GM21447 (cell line): Measurements from ENCODE around the gene PAX2.

Source experiments
- ATAC-seq: cut with Tn5 transposase; IDR thresholded peaks from one replicate; pipeline ENCODE4 v1.9.1; 2021; ENCODE audit not compliant: unreplicated experiment

PAX2 gene

DNA sequence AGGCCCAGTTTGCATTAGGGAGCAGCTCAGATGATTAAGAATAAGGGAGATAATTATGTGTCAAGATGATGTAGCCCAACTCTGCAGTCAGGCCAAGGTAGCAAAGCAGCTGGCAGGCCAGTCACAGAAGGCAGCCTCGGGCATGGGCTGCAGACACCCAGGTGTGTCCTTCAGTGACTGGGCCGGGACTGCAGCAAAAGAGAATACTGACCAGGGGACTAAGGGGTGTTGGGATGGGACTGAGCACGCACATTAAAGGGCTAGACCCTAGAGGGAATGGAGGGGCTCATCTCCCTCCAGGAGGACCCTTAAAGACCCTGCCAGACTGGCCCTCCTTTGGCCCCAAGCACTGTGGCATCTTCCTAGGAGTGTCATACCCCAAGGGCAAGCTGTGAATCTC is 38.7 kb downstream of the PAX2 start:
- ATAC-seq = no peak

DNA sequence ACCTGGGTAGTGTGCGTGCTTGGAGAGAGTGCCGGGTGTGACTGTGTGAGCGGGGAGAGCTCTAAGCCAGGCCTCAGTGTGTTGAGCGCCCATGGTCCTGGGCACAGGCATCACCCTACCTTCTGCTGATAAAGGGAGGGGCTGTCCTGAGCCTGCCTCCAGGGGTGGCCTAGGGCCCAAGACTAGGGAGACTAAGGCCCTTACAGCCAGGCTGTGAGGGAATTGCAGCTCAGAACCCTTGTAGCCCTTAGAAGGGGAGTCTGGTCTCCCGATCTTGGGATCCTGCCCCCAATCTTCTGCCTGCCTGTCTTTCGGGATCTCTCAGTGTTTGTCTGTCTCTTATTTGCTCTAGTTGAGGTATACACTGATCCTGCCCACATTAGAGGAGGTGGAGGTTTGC is 41.2 kb downstream of the PAX2 start:
- ATAC-seq = no peak

DNA sequence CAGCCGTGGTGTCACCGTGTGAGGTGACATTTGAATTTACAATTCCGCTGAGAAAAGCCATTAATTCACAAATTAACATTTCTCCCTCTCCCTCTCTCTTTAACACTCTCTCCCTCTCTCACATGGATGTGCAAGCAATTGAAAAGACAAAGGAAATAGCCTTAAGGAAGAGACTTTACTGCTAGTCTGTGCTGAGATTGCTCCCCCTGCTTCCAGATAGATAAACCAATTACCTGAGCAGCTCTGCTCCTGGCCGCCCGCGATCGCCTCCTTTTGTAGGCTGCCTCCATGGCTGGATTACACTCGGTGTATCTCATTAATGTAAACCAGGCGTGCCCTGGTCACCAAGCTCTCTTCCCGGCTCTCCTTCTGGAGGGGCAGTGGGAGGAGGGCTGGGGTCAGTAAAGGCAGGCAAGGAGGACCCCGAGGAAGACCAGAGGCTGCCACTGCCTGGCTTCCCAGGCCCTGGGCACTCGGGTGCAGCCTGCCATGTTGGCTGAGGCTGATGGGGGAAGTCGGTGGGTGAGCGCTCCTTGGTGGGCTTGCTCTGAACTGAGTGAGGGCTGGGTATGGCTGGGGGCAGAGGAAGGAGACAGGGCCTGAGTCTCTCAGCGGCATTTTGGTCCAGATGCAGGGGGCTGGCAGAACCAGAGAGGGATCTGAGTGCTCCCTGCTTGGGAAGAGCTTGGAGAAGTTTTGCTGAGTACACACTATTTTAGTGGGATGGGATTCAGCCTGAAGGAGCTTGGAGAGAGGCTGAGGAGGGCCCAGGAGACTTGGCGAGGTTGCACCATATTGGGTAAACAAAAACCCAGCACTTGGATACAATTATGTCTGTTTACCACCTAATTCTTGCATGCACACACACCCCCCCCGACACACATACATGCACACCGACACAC is 42.9 kb downstream of the PAX2 start:
- ATAC-seq = no peak

DNA sequence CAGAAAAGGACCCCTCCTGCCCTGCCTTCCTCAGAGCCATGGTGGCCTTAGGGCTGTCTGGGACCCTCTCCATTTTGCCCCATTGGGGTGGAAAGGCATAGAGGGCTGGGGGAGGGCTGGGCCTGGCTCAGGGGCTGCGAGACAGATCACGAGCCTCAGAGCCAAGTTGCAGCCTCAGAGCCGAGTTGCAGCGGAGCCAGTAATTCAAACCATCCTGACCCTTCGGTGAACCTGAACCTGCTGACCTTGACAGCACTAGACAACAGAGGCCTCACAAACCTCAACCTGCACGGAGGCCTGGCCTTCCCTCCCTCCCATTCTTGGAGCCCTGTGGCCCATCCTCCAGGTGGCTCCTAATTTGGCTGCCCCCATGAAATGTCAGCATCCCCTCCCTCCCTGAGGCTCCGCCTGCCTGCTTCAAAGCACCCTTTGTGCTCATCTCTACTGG is 45.4 kb downstream of the PAX2 start:
- no peak for ATAC-seq

DNA sequence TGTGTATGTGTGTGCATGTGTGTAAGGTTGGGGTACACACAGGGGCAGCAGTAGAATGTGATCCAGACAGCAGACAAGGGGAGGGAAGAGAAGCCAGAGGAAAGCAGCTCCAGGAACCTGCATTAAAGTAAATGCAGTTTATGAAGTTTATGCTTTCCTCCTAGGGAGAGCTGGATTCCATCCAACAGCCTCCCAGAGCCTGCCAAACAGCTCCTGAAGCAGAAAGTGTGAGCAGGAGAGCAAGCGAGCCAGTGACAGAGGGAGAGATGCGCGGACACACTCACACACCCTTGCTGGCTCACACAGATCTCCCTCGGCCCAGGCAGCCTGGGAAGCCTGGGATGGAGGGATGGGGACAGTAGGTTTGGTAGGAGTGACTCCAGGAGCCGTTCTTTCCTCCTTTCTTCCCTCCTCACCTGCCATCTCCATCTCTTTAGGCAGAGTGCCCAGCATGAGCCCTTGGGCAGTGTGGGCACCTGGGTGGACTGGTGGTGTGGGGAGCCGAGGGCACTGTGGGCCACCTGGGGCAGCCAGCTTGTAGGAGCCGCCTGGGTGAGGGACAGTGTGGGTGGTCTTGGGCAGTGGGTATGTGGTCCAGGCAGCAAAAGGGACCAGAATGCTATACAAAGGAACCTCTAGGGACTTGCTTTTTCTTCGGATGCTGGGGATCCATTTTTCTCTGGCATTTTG is 46.1 kb downstream of the PAX2 start:
- ATAC-seq = no peak

DNA sequence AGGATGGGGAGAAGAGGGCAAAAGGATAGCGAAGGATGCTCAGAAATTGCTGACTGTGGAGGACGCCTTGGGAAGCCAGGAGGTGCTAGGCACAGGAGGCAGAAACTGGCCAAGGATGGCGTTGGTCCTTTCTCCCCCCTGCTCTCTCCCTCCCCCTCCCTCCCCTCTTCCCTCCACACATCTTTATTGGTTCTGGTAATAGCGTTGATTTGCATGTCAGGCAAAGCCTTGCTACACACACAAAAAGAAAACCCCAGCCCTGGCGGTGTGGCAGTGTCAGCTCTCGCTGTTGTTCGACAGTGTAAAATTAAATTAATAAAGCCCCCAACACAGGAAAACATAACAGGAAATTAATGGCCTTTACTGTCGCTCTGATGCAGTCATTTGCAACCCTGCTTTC is 47.2 kb downstream of the PAX2 start:
- no peak for ATAC-seq

DNA sequence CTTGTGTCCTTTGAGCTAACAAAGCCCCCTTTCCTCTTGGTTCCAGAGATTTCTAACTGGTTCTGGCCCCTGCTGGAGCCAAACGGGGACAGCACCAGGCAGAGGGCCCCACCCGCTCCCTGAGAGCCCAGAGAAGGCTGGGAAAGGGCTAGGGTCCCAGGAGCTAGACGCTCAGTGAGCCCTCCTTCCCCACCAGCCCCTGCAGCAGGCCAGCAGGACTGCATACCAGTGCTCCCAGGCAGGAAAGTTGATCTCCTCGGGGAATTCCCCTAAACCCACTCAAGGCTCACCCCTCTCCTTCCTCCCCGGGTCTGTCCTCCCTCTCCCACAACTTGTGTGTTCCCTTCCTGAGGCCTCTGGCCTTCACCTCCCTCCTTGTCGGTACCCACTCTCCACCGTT is 47.7 kb downstream of the PAX2 start:
- no peak for ATAC-seq

DNA sequence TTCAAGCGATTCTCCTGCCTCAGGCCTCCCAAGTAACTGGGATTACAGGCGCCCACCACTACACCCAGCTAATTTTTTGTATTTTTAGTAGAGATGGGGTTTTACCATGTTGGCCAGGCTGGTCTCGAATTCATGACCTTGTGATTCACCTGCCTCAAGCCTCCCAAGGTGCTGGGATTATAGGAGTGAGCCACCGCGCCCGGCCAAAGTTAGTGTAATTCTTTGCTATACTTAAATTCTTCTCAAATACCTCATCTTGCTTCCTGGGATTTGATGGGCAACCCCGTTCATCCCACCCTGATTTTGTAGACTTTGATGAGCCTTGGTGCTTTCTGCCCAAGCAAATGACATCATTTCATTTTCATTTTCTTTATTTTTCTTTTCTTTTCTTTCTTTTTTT is 54.5 kb downstream of the PAX2 start:
- no peak for ATAC-seq

DNA sequence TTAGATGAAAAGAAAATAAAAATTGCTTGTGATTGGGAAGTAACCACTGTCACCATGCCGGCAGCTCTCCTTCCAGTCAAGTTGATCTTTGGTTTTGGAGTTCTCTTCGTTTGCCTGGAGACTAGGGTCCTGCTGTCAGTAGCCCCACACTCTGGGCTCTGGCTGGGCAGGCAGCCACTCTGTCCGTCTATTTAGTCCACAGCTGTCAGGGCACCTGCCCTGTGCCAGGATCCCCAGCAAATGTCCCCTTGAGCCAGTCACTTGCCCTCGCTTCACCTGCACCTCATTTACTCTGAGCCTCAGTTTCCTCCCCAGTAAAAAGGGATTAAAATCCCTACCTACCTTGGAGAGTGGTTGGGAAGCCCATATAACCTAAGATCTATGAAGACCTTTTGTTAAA is 55.5 kb downstream of the PAX2 start:
- no peak for ATAC-seq

DNA sequence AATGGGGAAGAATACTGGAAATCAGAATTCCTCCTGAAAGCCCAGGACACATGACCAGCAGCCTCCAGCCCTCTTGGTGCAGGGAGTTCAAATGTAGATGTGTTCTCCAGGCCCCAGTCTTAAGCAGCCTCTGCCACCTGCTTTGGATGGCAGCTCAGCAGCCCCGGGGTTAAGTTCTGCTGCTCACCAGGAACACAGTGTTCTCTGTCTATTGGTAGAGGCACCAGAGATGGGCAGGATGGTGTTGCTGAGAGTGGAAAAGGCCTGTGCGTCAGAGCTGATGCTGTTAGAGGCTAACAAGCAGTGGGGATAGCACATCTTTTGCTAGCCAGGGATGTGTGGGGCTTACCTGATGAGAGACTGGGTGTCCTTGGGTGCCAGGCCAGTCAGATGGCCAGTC is 56.8 kb downstream of the PAX2 start:
- no peak for ATAC-seq

DNA sequence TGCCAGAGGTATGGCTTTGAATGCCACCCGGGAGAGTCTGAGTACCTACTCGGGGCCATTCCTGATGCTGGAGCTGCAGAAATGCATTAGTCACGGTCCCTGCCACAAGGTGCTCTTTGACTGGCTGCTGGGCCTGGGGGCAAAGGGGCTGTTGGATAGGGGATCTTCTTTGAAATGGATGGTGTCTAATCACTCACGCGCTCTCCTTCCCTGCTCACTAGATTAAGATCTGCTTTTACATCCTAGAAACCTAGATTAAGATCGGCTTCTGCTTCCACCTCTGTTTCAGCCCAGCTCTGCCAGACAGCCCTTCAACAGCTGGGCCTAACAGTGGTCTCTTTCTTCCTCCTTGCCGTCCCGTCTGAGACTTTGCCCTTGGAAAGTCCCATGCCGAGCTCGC is 57.2 kb downstream of the PAX2 start:
- no peak for ATAC-seq

DNA sequence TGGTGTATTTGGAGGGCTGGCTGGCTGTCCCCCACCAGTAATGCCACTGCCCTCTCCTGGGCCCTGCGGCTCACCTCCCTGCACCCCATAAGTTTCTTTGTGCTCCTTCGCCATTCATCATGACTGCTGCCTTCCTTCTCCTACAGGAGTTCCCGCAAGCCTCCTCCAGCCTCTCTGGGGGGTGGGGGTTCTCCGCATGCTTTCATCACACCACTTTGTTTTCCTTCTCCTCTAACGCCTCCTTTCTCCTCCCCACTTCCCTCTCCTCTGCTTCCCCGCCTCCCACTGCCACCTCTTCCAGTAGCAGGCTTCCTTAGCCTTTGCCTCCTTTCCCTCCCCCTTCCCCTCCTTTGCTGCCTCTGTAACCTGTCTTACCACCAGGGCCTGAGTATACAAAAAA is 58.1 kb downstream of the PAX2 start:
- ATAC-seq = no peak

DNA sequence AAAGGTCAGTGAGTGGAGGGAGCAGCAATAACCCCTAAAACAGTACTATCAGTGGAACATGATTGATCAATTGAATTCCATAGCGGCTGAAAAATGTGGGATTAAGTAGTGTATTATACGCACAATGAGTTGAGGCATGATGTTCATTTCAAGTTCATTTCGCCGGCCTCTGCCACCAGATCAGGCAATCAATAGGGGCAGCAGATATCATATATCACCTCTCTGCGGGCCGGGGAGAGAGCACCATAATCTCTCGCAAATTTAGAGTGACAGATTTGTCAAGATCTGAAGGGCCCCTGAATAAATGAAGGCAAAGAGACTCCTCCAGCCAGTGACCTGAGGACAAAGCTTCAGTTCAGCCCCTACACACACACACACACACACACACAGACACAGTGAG is 58.5 kb downstream of the PAX2 start:
- no peak for ATAC-seq

DNA sequence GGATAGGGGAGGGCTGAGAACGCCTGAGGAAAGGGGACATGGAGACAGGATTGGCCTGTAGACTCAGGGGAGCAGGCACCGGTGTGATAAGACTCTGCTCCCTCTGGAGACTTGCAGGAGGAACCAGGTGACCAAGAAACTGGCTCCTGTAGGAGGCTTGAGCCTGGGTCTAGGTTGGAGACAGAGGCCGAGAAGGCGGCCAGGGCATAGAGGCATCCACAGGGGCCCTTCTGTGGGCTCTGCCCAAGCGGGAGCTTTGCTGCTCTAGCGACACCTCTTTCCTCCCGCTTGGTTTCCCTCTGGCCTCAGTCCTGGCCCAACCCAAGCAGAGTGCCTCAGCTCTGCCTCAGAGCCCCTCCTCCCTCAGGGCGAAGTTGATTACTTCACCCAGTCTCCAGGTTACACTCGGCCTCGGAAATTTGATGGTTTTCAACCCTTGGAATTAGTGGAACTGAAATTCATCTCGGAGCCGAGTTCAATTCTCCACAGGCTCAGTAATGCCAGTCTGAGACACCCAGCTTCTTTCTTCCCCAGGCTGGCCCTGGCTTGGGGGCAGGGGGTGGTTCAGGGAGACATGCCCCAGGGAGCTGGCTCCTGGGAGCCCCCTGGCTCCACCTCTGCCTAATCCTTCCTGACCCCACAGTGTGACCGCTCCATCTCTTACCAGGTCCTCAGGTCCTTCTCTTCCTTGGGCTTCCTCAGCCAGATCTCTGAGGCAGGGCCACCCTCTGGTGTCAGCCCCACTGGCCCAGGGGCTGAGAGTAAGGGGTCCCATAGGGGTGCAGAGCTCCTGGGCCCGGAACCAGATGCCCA is 60.4 kb downstream of the PAX2 start:
- no peak for ATAC-seq

DNA sequence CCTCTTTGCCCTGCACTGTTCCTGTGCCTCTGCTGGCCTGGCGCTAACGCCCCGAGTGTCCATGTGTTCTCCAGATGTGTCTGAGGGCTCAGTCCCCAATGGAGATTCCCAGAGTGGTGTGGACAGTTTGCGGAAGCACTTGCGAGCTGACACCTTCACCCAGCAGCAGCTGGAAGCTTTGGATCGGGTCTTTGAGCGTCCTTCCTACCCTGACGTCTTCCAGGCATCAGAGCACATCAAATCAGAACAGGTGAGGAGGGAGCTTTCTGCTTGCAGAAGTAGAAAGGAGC is 60.9 kb downstream of the PAX2 start:
- ATAC-seq = no peak

DNA sequence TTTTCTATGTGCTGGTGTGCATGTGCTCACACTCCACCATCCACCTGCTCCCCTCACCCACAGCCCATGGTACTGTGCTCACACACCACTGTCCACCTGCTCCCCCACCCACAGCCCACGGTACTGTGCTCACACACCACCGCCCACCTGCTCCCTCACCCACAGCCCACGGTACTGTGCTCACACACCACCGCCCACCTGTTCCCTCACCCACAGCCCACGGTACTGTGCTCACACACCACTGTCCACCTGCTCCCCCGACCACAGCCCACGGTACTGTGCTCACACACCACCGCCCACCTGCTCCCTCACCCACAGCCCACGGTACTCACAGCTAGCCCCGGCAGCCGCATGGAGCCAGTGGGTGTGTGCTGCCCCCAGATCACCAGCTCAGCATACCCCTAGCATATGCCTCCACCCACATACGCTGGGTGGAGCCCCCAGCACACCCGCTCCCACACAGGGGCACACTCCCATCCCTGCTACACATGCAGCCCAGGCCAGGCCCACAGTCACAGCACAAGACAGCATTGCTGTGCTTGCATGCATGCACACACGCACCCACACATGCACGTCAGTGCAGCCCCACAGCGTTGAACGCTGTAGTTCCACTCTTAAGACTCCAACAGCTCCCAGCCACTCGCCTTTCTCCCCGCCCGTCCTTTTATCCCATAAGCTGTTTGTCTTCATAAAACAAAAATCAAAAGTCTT is 62.0 kb downstream of the PAX2 start:
- ATAC-seq = no peak

DNA sequence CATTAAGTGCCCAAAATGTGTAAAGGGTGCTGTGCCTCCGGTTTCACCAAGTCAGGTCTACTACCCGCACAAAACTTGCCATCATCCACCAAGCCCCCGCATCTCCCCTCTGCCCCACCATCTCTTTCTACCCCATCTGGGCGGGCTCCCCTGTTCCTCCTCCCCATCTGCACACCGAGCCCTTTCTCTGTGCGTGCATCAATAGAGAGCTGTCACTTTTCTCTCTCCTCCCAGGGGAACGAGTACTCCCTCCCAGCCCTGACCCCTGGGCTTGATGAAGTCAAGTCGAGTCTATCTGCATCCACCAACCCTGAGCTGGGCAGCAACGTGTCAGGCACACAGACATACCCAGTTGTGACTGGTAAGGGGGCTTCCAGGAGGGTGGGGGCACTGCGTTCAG is 63.5 kb downstream of the PAX2 start:
- no peak for ATAC-seq

DNA sequence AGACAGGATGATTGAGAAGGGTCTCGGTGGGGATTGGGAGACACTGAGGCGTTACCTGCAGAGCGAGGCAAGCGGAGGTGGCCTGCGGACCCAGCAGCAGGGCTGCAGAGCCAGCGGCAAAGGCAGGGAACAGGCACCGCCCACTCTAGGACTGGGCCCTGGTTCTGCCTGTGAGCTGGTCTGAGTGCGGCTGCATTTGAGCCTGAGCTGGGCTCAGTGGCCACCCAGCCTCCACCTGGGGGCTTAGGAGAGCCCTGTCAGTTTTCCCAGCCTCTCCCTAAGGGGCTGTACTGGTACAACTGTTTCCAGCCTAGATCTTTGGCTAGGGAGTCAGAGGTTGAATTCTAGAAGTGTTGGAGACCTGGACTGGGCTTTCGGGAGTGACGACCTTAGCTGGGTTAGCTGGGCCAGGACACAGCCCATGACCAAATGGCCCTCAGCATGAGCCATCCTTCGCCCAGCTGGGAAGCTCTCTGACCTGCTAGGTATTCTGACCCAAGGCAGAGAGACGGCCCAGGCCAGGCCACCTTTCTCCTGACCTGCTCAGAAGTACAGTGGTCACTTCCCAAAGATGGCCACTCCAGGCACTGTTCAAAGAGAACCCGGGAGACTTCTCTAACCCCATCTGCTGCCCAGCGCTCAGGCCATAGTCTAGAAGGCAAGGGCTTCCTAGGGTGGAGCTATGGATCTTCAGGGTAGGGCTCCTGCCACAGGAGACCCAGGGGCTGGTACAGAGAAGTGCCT is 64.9 kb downstream of the PAX2 start:
- no peak for ATAC-seq

DNA sequence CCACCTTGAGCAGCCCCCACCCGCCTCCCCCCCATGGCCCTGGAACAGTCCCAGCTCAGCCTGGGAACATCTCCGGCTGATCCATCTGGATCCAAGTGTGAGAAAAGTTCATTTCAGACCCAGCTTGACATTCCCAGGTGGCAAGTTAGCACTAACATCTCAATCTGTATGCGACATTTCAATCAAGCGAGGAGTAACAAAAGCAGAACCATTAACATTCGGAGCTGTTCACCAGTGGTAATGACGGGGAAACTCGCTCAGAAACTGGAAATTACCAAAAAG is 65.4 kb downstream of the PAX2 start:
- ATAC-seq = no peak

DNA sequence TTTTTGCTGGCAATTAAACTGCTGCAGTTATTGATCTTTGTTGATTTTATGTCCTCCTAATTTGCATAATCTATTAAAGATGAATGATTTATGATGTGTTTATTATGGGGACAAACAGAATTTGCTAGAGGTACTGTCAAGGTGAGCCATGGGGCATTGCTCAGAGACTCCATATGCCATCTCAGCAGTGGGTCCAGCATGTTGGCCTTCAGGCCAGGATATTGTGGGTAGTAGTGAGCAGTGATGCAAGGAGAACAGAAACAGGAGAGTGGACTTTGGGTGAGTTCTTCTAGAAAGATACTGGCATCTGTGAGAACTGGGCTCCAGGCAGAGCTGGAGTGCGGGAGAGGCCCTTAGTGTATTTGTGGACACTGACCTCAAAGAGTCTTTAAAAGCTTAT is 65.9 kb downstream of the PAX2 start:
- ATAC-seq = no peak
